GM18499 (cell line): Measurements from ENCODE around the gene DHDDS.
"Not testable (repeated sequence)": the region's sequence is repeated elsewhere in the genome, so short reads cannot be mapped to it uniquely, and the experiment has no call there.

Experiments used
- ATAC-seq: cut with Tn5 transposase; IDR thresholded peaks from one replicate; pipeline ENCODE4 v1.9.1; 2021; ENCODE audit warnings: moderate number of reproducible peaks; ENCODE audit not compliant: insufficient read depth, unreplicated experiment

The DHDDS gene

GRCh38 chr1:26431979-26432695 is at the start of gene DHDDS:
TSS of gene DHDDS (plus strand) at chr1:26432321. CDS start at chr1:26432946, 625 bp downstream.
- ATAC-seq = peak; percentile 78

GRCh38 chr1:26384076-26384475 is 48.0 kb upstream of the DHDDS start:
- ATAC-seq = no peak

GRCh38 chr1:26385063-26385462 is 47.1 kb upstream of the DHDDS start:
- ATAC-seq = not testable (repeated sequence)

- no peak for ATAC-seq
Measured at GRCh38 chr1:26387447-26387846, 44.7 kb upstream of the DHDDS start.

- no peak for ATAC-seq
Measured at GRCh38 chr1:26388791-26389445, 43.2 kb upstream of the DHDDS start.

- no peak for ATAC-seq
Measured at GRCh38 chr1:26389604-26390247, 42.4 kb upstream of the DHDDS start.

GRCh38 chr1:26391450-26391849 is 40.7 kb upstream of the DHDDS start:
- no peak for ATAC-seq

- ATAC-seq = no peak
Measured at GRCh38 chr1:26395754-26396153, 36.4 kb upstream of the DHDDS start.

GRCh38 chr1:26399034-26399433 is 33.1 kb upstream of the DHDDS start:
- ATAC-seq = no peak

- no peak for ATAC-seq
Measured at GRCh38 chr1:26401891-26402290, 30.2 kb upstream of the DHDDS start.

- no peak for ATAC-seq
Measured at GRCh38 chr1:26403656-26404055, 28.5 kb upstream of the DHDDS start.

- ATAC-seq = no peak
Measured at GRCh38 chr1:26404641-26405040, 27.5 kb upstream of the DHDDS start.

- ATAC-seq = no peak
Measured at GRCh38 chr1:26405281-26405915, 26.7 kb upstream of the DHDDS start.

GRCh38 chr1:26408604-26409003 is 23.5 kb upstream of the DHDDS start:
- no peak for ATAC-seq

- no peak for ATAC-seq
Measured at GRCh38 chr1:26409191-26409807, 22.8 kb upstream of the DHDDS start.

- no peak for ATAC-seq
Measured at GRCh38 chr1:26410706-26411623, 21.2 kb upstream of the DHDDS start, which contains the start of gene LIN28A. TSS of gene LIN28A (plus strand) at chr1:26410817. CDS start at chr1:26410892, 75 bp downstream.

- ATAC-seq = no peak
Measured at GRCh38 chr1:26411624-26412074, 20.5 kb upstream of the DHDDS start.

GRCh38 chr1:26412180-26412840 is 19.8 kb upstream of the DHDDS start:
- no peak for ATAC-seq

- no peak for ATAC-seq
Measured at GRCh38 chr1:26413031-26413430, 19.1 kb upstream of the DHDDS start.
